HG03159 (cell line): Measurements from ENCODE around the gene SLC25A26.

ENCODE experiments used
- ATAC-seq: cut with Tn5 transposase; IDR thresholded peaks from one replicate; pipeline ENCODE4 v1.9.1; 2021; ENCODE audit warnings: mild to moderate bottlenecking, moderate library complexity; ENCODE audit not compliant: unreplicated experiment

The SLC25A26 gene, protein sequence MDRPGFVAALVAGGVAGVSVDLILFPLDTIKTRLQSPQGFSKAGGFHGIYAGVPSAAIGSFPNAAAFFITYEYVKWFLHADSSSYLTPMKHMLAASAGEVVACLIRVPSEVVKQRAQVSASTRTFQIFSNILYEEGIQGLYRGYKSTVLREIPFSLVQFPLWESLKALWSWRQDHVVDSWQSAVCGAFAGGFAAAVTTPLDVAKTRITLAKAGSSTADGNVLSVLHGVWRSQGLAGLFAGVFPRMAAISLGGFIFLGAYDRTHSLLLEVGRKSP

DNA sequence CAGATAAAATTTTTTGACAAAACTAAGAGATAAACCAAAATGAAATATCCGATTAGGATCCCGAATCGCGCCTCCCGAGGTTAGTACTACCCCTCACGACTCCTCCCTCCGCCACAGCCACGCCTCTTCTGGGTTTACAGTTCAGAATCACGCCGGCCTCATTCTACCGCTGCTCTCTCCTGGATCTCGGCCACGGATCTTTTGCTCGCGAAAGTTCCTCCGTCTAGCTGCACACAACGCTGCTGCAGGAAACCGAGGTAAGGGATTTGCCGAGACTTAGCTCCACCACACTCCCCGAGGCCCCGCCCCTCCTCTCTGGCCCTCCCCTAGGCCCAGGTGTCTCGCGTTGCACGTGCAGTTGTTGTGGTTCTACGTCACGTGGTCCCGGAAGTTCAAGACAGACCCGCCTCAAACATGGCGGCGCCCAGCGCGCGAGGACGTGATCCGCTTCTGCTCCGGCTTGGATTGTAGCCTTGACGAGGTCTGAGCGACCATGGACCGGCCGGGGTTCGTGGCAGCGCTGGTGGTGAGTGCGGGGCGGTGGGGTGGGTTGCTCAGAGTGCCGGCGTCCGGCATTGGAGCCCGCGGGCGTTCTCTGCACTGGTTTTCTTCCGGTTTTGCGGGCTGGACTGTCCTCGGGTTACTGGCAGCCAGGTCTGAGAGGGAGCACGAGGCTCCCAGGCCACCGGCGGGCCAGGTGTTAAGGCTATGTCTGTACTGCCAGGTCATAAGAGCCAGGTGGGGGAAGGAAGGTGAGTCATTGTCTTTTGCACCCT is at the start of gene SLC25A26:
Gene SLC25A26, plus strand, starts transcription at position 400 of the 776 bp plus-strand sequence. Its CDS starts 94 bp downstream, at position 494.
- ATAC-seq = peak; percentile 99

DNA sequence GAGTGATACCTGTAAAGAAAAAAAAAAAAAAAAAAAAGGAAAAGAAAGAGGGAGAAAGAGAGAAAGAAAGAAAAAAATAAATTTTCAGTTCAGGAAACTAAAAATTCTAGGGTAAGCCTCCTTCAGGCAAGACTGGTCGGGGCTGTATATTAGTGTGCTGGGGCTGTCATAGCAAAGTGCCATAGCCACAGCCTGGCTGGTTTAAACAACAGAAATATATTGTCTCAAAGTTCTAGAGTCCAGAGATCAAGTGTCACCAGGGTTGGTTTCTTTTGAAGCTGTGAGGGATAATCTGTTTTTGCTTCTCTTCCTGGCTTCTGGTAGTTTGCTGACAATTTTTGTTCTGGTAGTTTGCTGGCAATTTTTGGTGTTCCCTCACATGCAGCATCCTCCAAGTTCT is 48.4 kb upstream of the SLC25A26 start:
- no peak for ATAC-seq

DNA sequence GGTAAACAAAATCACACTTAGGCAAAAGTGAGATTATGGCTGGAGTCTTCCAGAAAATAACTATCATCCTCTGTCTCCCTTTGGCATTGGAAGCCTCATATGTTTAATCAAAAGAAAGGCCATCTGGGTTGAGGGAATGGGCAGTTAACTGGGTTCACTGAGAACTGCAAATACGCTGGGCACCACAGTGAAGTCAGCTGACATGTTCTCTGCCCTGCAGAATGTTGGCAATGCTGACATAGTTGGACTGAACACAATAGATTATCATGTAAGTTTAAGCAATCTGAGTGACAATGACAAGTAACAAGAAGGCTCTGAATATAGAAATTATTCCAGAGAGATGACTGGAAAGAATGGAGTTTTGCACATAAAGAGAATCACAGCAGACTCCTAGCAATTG is 43.8 kb upstream of the SLC25A26 start:
- no peak for ATAC-seq

DNA sequence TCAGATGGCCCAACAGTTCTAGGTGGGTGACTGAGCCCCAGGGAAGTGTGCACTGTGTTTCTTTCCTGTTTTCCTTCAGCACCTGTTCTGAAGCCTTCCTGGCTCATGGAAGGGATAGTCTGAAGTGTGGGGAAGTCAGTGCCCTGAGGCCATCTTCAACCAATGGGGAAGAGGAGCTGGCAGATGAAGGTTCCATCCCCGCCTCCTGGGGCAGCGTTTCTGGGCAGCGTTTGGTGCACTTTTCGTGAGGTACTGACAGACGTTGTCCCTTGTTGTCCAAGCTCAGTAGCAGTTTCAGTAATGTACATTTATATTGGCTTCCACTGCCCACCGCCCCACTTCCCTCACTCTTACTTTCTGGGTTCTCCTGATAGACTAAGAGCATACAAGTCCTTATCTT is 42.6 kb upstream of the SLC25A26 start:
- no peak for ATAC-seq

DNA sequence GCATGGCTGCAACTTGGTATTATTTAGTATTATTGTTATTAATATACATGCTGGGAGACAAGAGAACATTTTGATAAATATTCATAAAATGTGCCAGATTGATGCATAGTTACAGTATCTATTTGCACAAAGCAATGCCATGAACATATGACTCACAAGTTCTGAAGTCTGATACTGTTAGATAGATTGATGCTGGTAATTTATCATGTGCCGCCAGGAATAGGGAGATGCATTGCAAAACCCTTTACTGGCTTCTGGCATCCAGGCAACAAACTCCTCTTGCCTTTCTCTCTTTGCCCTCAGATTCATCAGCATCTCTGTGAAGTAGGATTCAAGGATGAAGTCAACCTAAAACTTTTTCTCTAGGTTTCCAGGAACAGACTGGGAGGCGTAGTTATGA is 41.0 kb upstream of the SLC25A26 start:
- ATAC-seq = no peak

DNA sequence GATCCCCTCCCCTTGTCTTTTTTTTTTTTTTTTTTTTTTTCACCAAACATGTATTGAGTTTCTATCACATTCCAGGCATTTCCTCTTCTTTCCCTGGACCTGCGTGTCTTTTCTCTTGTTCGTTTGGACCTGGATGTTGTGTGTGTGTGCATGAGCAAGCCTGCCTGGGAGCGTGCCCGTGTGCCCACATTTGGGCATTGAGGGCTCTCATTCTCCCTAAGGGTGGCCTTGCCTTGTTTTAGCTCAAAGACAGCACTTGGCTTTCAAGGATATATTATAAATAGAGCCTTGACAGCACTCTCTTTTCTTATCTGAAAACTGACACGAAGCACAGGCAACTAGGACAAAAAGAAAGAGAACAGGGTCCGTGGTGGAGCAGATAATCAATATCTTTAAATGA is 39.0 kb upstream of the SLC25A26 start:
- ATAC-seq = no peak

DNA sequence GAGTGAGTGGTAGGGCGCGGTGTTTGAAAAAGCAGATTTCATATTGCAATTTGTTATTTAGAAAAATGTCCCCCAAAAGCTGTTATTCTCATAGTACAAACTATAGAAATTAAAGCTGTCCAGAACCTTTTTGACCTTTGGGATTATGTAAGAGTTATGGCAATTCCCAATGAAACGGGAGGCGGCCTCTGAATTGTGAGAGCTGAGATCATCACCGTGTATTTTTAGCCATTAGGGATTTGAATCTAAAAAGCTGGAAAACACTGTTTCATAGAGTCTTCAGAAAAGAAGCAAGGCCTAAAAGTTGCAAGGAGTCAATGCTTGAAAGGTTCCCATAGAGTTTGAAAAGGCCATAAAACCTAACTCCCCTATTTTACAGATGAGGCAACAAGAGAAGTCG is 38.6 kb upstream of the SLC25A26 start:
- ATAC-seq = no peak

DNA sequence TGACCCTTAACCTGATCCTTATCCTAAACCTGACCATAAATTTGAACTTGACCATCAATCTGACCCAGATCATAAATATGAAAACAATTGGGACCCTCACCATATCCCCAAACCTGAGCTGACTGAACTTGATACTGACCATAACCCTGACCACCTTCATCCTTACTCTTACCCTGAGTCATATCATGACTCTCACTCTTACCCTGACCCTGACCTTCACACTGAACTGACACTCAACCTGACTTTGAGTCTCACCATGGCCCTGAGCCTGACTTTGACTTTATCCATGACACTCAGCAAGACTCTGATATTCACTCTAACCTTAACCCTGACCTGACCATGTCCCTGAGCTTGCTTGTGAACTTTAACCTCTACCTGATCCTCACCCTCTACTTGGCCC is 34.3 kb upstream of the SLC25A26 start:
- no peak for ATAC-seq

DNA sequence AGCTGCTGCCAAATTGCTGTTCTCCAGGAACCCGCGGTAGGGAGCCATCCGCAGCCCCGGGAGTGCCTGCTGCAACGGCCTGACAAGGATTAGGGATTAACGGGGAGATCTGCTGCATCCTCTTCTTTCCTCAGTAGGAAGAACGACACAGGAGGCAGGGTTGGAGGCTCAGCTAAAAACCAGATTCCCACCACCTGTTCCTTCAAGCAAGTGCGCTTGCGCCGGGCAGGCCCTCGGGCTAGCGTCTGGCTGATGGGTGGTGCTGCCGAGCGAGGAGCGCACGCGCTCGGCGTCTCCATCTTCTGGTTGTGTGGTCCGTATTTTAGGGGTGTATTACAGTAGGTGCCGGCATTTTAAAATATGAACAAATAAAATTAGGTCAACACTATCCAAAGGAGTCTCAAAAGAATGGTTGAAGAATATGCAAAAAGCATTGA is 25.4 kb upstream of the SLC25A26 start:
- no peak for ATAC-seq

DNA sequence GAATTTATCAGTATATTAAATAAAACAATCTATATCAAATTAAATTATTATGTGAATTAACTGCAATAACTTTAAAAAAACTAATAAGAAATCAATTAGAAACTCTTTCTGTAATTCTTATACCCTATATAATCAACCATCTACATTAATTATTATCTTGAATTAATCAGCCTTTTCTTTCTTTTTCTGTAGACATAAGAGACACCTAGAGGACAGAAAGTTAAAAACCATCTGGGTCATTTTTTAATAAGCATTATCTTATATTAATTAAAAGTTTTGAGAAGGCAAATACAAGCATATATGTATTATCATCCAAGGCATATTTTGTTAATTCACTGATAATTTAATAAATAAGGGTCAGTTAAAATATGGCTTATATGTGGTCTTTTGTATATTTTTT is 24.2 kb upstream of the SLC25A26 start:
- no peak for ATAC-seq

DNA sequence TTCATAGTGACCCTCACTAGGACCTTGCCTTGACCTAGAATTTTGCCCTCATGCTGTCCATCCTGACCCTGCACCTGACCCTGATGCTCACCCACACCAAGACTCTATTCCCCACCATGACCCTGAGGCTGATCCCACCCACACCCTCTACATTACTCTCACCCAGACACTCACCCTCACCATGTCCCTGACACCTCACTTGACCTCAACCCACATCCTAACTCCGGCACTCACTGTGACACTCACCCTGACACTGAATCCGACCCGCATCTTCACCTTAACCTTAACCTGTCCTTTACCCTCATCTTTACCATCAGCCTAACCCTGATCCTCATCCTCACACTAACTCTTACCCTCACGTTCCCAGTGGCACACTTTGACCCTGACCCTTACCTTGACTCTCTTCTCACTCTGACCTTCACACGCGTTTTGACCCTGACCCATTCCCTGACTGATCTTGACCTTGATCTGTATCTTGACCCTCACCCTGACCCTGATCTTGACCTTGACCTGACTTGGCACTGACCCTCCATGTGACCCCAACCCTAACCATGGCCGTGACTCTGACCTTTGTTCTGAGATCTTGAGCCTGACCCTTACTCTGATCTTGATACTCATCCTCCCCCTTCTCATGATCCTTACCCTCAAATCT is 22.2 kb upstream of the SLC25A26 start:
- no peak for ATAC-seq

DNA sequence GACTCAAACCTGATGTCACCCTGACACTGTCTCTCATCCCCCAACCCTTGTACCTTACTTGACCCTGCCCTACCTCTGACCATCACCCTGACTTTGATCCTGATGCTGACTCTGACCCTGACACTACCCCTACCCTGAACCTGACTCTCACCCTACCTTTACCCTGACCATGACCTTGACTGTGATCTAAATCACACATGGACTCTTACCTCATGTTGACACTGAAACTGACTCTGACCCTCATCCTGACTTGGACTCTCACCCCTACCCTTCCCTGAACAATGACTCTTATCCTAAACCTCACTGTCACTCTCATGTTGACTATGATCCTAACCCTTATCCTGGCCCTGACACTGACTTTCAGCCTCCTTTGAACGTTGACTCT is 21.7 kb upstream of the SLC25A26 start:
- no peak for ATAC-seq

DNA sequence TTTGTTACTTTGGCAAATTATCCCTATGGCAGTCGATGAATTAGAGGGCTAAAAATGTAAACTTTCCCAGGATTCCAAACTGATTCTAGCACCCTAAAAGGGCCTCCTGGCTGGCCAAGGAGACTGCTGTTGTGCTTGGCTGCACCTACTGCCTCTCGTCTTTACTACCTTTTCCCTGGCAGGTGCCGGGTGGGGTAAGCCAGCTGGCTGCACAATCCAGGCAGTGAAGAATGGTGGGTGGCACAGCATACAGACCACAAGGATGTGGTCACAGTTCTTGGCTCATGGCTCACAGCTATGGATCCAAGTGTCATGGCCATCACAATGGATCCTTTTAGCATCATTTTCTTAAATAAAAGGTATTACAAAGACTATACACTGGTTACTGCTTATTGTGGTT is 20.7 kb upstream of the SLC25A26 start:
- ATAC-seq = no peak

DNA sequence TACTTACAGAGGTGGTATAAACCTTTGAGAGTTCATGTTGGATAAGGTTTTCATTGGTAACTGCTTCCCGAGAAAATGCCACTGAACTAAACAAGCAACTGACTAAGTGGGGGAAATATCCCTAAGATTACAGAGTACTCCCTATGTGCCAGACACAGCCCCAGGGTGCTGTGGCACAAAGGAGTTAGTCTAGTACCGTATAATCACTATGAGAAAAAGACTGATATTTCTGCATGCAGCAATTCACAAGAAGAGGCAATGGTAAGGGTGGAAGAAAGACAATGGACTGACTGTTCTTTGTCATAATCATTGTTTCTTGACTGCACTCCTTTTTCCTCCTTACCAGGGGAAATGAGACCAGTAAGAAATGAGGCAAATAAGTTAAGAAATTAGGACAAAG is 20.0 kb upstream of the SLC25A26 start:
- no peak for ATAC-seq

DNA sequence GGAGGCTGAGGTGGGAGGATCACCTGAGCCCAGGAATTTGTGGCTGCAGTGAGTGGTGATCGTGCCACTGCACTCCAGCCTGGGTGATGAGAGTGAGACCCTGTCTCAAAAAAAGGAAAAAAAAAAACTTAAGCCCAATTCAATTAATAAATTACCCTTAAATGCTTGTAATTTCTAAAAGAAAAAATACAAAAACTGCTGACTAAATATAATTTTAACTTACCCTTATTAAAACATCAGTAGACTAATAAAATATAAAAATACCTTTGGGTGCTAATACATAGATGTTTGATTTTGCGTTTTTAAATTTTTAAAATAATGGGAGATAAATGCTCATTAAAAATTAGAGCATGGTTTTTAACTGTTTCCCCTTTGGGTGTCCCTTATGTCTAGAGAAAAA is 17.5 kb upstream of the SLC25A26 start:
- ATAC-seq = no peak

DNA sequence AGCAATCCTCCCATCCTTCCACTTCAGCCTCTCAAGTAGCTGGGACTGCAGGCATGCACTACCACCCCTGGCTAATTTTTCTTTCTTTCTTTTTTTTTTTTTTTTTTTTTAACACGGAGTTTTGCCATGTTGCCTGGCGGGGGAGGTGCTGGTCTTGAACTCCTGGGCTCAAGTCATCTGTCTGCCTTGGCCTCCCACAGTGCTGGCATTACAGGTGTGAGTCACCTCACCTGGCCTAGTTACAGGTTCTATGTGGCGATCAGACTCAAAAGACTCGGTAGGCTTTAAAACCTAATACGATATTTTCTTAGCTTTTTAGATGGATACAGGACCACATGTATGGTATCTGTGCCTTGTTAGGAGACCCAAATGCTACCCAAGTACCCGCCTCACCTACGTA is 14.0 kb upstream of the SLC25A26 start:
- ATAC-seq = no peak

DNA sequence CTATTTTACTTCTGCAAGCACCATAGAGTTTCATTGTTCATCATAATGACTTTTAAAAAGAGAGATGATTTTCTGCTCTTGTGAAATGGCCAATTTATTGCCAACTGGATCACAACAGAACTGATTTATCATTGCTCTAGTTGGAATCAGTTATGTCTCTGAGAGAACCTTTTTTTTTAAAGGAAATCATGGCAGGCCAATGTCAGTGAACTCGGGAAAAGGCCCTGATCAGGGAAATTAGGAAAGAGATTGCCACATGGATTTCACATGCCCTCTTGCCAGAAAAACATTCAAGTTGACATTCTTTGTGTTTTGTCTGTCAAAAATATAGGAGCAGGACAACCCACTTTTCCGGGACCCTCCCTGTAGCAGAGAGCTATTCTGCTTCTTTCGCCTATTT is 12.6 kb upstream of the SLC25A26 start:
- ATAC-seq = no peak

DNA sequence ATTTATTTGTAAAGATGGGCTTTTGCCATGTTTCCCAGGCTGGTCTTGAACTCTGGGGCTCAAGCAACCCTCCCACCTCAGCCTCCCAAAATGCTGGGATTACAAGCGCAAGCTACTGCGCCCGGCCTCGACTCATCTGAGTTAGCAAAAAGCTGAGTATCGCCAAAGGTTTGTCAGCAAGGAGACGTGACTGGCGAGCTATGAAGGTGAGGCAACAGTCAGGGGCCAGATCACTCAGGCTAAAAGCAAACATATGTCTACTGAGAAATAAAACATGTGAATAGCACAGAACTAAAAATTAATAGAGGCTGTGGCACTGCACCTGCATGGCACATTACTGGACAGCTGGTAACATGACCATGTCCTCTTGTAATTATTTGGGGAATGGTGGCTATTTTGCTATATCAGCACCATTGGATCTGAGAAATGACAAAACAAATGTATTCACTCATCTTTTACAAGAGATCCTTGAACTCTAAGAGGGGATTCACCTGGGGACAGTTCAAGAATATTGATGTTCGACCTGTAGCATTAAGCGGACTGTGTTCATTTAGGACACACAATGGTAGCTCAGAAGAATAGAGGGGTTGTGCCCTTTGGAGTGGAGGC is 10.0 kb upstream of the SLC25A26 start:
- ATAC-seq = no peak

DNA sequence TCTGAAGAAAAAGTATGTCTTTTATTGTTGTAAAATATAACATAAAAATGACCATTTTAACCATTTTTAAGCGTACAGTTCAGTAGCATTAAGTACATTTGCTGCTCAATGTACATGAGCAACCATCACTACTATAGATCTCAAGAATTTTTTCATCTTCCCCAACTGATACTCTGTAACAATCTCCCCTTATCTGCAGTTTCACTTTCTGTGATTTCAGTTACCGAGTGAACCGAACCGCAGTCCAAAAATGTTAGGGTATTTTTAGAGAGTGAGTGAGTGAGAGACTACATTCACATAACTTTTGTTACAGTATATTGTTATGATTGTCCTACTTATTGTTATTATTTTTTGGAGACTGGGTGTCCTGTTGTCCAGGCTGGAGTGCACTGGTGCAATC is 9.0 kb upstream of the SLC25A26 start:
- peak; percentile 67 for ATAC-seq

DNA sequence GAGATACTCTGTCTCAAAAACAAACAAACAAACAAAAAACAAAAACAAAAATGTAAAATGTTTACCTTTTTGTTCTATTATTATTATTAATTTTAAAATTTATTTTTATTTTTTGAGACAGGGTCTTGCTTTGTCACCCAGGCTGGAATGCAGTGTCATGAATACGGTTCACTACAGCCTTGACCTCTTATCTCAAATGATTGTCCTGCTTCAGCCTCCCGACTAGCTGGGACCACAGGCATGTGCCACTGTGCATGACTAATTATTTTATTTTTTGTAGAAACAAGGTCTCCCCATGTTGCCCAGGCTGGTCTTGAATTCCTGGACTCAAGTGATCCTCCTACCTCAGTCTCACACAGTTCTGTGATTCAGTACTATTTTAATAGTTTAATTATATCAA is 5.7 kb upstream of the SLC25A26 start:
- ATAC-seq = no peak

DNA sequence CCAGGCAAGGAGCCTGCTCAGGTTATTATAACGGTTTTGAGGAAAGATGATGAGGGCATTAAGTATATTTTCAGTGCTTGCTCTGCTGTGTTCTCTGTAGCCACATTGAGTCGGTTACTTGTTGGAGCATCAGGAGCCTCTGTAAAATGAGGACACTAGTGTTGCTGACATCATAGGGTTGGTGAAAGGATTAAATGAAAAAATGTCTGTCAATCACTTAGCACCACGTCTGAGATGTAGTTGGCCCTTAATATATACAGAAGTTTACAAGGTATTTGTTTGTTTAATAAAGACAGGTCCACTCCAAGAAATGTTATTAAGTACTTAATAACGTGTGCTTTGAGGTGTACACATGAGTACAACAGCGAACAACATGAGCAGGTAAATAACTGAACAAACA is 735 bp upstream of the SLC25A26 start:
- no peak for ATAC-seq

DNA sequence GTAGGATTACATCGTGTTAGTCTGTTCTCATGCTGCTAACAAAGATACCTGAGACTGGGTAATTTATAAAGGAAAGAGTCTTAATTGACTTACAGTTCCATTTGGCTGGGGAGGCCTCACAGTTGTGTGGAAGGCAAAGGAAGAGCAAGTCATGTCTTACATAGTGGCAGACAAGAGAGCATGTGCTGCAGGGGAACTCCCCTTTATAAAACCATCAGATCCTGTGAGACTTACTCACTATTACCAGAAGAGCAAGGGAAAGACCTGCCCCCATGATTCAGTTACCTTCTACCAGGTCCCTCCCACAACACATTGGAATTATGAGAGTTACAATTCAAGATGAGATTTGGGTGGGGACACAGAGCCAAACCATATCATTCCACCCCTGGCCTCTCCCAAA is 3.4 kb downstream of the SLC25A26 start:
- ATAC-seq = no peak
